HUES48 (cell line): ENCODE measurements around the gene BBS9.

ENCODE experiments used
- H3K27ac ChIP-seq: one replicate; pipeline ENCODE4 v1.7.0; 2013; ENCODE audit warnings: low read depth, low read length, inconsistent platforms
- H3K27me3 ChIP-seq: 2 replicates; pipeline ENCODE4 v1.6.1; 2013; ENCODE audit warnings: mild to moderate bottlenecking, low read length; ENCODE audit not compliant: control insufficient read depth, insufficient read depth
- H3K36me3 ChIP-seq: 2 replicates; pipeline ENCODE4 v1.6.1; 2013; ENCODE audit warnings: low read length; ENCODE audit not compliant: control insufficient read depth, insufficient read depth
- H3K4me1 ChIP-seq: 2 replicates; pipeline ENCODE4 v1.6.1; 2013; ENCODE audit warnings: mild to moderate bottlenecking, low read length; ENCODE audit not compliant: control insufficient read depth, insufficient read depth
- H3K4me3 ChIP-seq: 2 replicates; pipeline ENCODE4 v1.5.1; 2013; ENCODE audit warnings: mild to moderate bottlenecking, low read depth, low read length
- H3K9ac ChIP-seq: 2 replicates; pipeline ENCODE4 v1.6.1; 2013; ENCODE audit warnings: mild to moderate bottlenecking, low read depth, low read length, moderate library complexity
- H3K9me3 ChIP-seq: 2 replicates; pipeline ENCODE4 v1.6.1; 2013; ENCODE audit warnings: low read length; ENCODE audit not compliant: control insufficient read depth, insufficient read depth

BBS9 gene

GRCh38 chr7:33157781-33158180 is 28.4 kb downstream of the BBS9 start:
- Histone ChIP-seq H3K27me3 (no peaks in the 10 kb centered on the region), H3K27ac (no peak overlapping the region), H3K4me3 (no peak overlapping the region), H3K9ac (no peak overlapping the region), H3K9me3 (no peaks in the 10 kb centered on the region), H3K4me1 (no peaks in the 10 kb centered on the region), H3K36me3 (no peaks in the 10 kb centered on the region)

DNA sequence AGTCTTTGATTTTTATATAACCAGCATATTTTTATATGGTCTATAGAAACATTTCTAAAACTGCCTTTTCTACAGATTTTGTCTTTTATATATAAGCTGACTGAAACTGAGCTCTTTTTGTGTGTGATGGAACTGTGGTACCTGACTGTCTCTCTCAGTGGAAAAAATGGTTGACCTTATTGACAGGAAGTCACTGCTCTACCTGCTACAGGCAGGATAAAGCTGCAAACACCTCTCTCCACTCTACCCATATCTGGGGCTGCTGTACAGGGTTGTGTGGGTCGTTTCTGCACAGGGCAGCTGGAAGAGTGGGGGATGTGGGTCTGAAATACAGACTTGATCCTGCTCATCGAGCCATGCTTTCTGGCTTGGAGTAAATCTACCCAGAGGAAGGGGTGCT is 48.5 kb downstream of the BBS9 start:
- Histone ChIP-seq H3K36me3 (no peaks in the 10 kb centered on the region), H3K27me3 (no peaks in the 10 kb centered on the region), H3K27ac (no peak overlapping the region), H3K9ac (no peak overlapping the region), H3K9me3 (no peaks in the 10 kb centered on the region), H3K4me3 (no peak overlapping the region), H3K4me1 (no peaks in the 10 kb centered on the region)

GRCh38 chr7:33179519-33179918 is 50.2 kb downstream of the BBS9 start:
- Histone ChIP-seq H3K27me3 (no peaks in the 10 kb centered on the region), H3K9me3 (no peaks in the 10 kb centered on the region), H3K36me3 (no peaks in the 10 kb centered on the region), H3K9ac (no peak overlapping the region), H3K4me1 (no peaks in the 10 kb centered on the region), H3K4me3 (no peak overlapping the region), H3K27ac (no peak overlapping the region)

GRCh38 chr7:33183504-33183903 is 54.1 kb downstream of the BBS9 start:
- Histone ChIP-seq H3K36me3 (no peaks in the 10 kb centered on the region), H3K9ac (no peak overlapping the region)

DNA sequence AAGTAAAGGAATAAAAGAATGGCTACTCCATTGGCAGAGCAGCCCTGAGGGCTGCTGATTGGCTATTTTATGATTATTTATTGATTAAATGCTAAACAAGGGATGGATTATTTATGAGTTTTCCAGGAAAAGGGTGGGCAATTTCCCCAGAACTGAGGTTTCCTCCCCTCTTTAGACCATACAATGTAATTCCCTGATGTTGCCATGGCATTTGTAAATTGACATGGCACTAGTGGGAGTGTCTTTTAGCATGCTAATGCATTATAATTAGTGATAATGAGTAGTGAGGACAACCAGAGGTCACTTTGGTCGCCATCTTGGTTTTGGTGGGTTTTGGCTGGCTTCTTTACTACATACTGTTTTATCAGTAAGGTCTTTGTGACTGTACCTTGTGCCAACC is 55.5 kb downstream of the BBS9 start:
- Histone ChIP-seq H3K9me3 (no peaks in the 10 kb centered on the region), H3K9ac (no peak overlapping the region), H3K27me3 (no peaks in the 10 kb centered on the region), H3K36me3 (no peaks in the 10 kb centered on the region), H3K4me1 (peaks cover 7% of the 10 kb centered on the region), H3K27ac (no peak overlapping the region), H3K4me3 (no peak overlapping the region)

More at GRCh38 chr7:33183504-33183903, 54.1 kb downstream of the BBS9 start:
- Histone ChIP-seq H3K27me3 (no peaks in the 10 kb centered on the region), H3K4me1 (peaks cover 7% of the 10 kb centered on the region), H3K27ac (no peak overlapping the region), H3K4me3 (no peak overlapping the region), H3K9me3 (no peaks in the 10 kb centered on the region)

- Histone ChIP-seq H3K4me1 (peaks cover 7% of the 10 kb centered on the region), H3K9ac (no peak overlapping the region; the same call in 1 of the 2 replicates), H3K4me3 (peak overlapping the region; percentile 26; the same call in 1 of the 2 replicates), H3K27me3 (no peaks in the 10 kb centered on the region), H3K27ac (peak overlapping the region; percentile 77), H3K9me3 (no peaks in the 10 kb centered on the region), H3K36me3 (no peaks in the 10 kb centered on the region)
These were observed 56.4 kb downstream of the BBS9 start for GRCh38 chr7:33185786-33186185.

- peak overlapping the region; percentile 26; the same call in 1 of the 2 replicates for H3K4me3 ChIP-seq
- H3K9ac ChIP-seq, result no peak overlapping the region; the same call in 1 of the 2 replicates
- H3K27me3 ChIP-seq, result no peaks in the 10 kb centered on the region
- no peaks in the 10 kb centered on the region for H3K9me3 ChIP-seq
- H3K27ac ChIP-seq, result peak overlapping the region; percentile 77
- peaks cover 11% of the 10 kb centered on the region for H3K4me1 ChIP-seq
- no peaks in the 10 kb centered on the region for H3K36me3 ChIP-seq
These were observed 56.8 kb downstream of the BBS9 start for GRCh38 chr7:33186192-33186591.

DNA sequence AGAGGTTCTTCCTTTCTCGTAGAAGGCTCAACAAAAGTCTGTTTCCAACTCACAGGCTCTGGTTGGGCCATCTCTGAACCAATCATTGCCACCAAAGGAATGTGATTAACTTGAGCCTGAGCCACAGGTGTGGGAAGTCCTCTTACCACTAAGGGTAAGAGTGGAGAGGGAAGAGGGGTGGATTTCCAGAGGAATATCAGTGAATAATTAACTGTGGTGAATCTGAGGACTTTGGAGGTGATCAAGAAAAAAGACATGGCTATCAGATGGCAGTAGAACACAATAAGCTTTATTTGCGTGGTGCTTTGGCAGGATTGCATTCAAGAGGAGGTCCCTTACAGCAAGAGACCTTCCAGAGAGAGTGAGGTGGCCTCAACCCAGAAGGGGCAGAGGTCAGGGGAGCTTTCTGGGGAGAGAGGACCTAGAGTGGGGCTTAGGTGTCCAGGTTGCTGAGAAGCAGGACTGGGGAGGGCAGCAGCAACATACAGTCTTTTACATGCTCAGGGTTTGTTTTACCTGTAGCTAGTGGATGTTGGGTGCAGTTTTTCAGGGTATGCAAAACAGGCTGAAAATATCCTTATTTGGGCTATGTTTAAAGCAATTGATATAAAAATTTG is 61.4 kb downstream of the BBS9 start:
- Histone ChIP-seq H3K9me3 (no peaks in the 10 kb centered on the region), H3K27me3 (no peaks in the 10 kb centered on the region), H3K9ac (no peak overlapping the region), H3K27ac (no peak overlapping the region), H3K4me3 (no peak overlapping the region), H3K36me3 (no peaks in the 10 kb centered on the region), H3K4me1 (peaks cover 12% of the 10 kb centered on the region)

GRCh38 chr7:33191340-33191739 is 62.0 kb downstream of the BBS9 start:
- no peaks in the 10 kb centered on the region for H3K36me3 ChIP-seq
- no peak overlapping the region for H3K4me3 ChIP-seq
- H3K27ac ChIP-seq, result no peak overlapping the region
- H3K9ac ChIP-seq, result no peak overlapping the region
- peaks cover 6% of the 10 kb centered on the region for H3K4me1 ChIP-seq
- H3K27me3 ChIP-seq, result no peaks in the 10 kb centered on the region
- H3K9me3 ChIP-seq, result no peaks in the 10 kb centered on the region

DNA sequence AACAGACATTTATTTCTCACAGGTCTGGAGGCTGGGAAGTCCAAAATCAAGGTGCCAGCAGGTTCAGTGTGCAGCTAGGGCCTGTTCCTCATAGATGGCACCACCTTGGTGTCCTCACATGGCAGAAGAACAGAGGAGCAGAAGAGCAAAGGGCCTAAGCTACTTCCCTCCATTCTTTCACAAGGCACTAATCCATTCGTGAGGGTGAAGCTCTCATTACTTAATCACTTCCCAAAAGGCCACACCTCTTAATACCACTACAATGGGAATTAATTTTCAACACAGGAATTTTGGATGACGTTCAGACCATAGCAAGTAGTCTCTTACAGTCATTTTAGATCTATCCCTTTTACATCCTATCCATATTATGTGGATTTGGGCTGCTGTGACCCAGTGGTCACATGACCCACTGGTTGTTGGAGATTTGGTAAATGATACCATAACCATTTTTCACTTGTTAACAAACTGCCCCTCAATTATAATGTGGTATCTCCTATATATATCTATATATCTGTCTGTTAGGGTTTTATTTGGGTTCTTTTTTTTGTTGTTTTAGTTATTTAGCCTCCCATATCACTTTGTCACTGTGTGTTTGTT is 63.4 kb downstream of the BBS9 start:
- Histone ChIP-seq H3K9me3 (no peaks in the 10 kb centered on the region), H3K4me1 (0 out of 2 replicates have a peak, but pooled peaks cover 5% of the 10 kb centered on the region), H3K4me3 (no peak overlapping the region), H3K27ac (no peak overlapping the region), H3K27me3 (no peaks in the 10 kb centered on the region), H3K9ac (no peak overlapping the region), H3K36me3 (no peaks in the 10 kb centered on the region)

GRCh38 chr7:33193308-33193864 is 64.0 kb downstream of the BBS9 start:
- Histone ChIP-seq H3K27me3 (no peaks in the 10 kb centered on the region), H3K4me1 (0 out of 2 replicates have a peak, but pooled peaks cover 5% of the 10 kb centered on the region), H3K4me3 (no peak overlapping the region), H3K9me3 (no peaks in the 10 kb centered on the region), H3K9ac (no peak overlapping the region), H3K36me3 (no peaks in the 10 kb centered on the region), H3K27ac (no peak overlapping the region)
